Brain microvascular endothelial cell (primary cell): ENCODE measurements around the gene MAST2.

Source experiments
- DNase-seq: peaks from one replicate; pipeline ENCODE4 v3.0.0-alpha.2; 2020
- H3K27ac ChIP-seq: fragments of 250-450 bp; sonication (Bioruptor Pico); 2 replicates; pipeline ENCODE4 v1.5.1; 2020; ENCODE audit warnings: mild to moderate bottlenecking, moderate library complexity
- H3K27me3 ChIP-seq: fragments of 250-450 bp; sonication (Bioruptor Pico); replicated peaks from 2 replicates; pipeline ENCODE4 v1.5.1; 2020; ENCODE audit warnings: mild to moderate bottlenecking
- H3K36me3 ChIP-seq: fragments of 250-450 bp; sonication (Bioruptor Pico); replicated peaks from 2 replicates; pipeline ENCODE4 v1.5.1; 2020; ENCODE audit warnings: mild to moderate bottlenecking
- H3K4me3 ChIP-seq: 2 replicates; pipeline ENCODE4 v1.5.1; 2011; ENCODE audit warnings: low read depth, mild to moderate bottlenecking, control low read depth, low read length, moderate library complexity
- CTCF ChIP-seq: IDR thresholded peaks from 2 replicates; pipeline ENCODE4 v1.5.1; 2011; ENCODE audit warnings: low read depth, mild to moderate bottlenecking, moderate library complexity, low read length, control low read depth, inconsistent platforms; ENCODE audit errors: missing control alignments
- in situ Hi-C: cut with HindIII; loops from 2 replicates; pipeline ENCODE4 v1.10.0; 2017; ENCODE audit warnings: low sequenced_read_pairs, low pct_ligation_motif_present

Gene MAST2

GRCh38 chr1:45989249-45989648, 185.8 kb downstream of the MAST2 start:
- H3K27ac ChIP-seq = no peak overlapping the region
- no peaks in the 10 kb centered on the region for H3K36me3 ChIP-seq
- H3K27me3 ChIP-seq = no peaks in the 10 kb centered on the region
- no peak overlapping the region for H3K4me3 ChIP-seq
- no peak for DNase-seq
- in situ Hi-C loops = no loop called here
- TF ChIP-seq CTCF = no peak

- TF ChIP-seq CTCF = no peak
- H3K27ac ChIP-seq = no peak overlapping the region
- in situ Hi-C loops = no loop called here
- no peak overlapping the region for H3K4me3 ChIP-seq
- no peaks in the 10 kb centered on the region for H3K27me3 ChIP-seq
- H3K36me3 ChIP-seq = no peaks in the 10 kb centered on the region
- DNase-seq = no peak
Observed at GRCh38 chr1:45994423-45994822, 191.0 kb downstream of the MAST2 start.

GRCh38 chr1:45995298-45995697, 191.9 kb downstream of the MAST2 start:
- TF ChIP-seq CTCF = no peak
- in situ Hi-C loops = no loop called here
- DNase-seq = no peak
- H3K36me3 ChIP-seq = no peaks in the 10 kb centered on the region
- no peak overlapping the region for H3K27ac ChIP-seq
- H3K27me3 ChIP-seq = no peaks in the 10 kb centered on the region
- no peak overlapping the region for H3K4me3 ChIP-seq

- H3K27ac ChIP-seq = no peak overlapping the region
- no peaks in the 10 kb centered on the region for H3K27me3 ChIP-seq
- H3K36me3 ChIP-seq = no peaks in the 10 kb centered on the region
- DNase-seq = no peak
- no peak for TF ChIP-seq CTCF
- in situ Hi-C loops = no loop called here
- H3K4me3 ChIP-seq = no peak overlapping the region
Observed at GRCh38 chr1:45998020-45998617, 194.7 kb downstream of the MAST2 start.

- no peak for DNase-seq
- no peaks in the 10 kb centered on the region for H3K36me3 ChIP-seq
Observed at GRCh38 chr1:45999507-45999906, 196.1 kb downstream of the MAST2 start.

More at GRCh38 chr1:45999507-45999906, 196.1 kb downstream of the MAST2 start:
- Histone ChIP-seq H3K27ac (no peak overlapping the region), H3K4me3 (no peak overlapping the region), H3K27me3 (no peaks in the 10 kb centered on the region)
- in situ Hi-C loops = no loop called here
- TF ChIP-seq CTCF = no peak
